Measurements from ENCODE around the gene ALG12.

ALG12 gene
- 19.3 to 33.5 reads per million in 2 donors for total RNA-seq

GRCh38 chr22:49917974-49918910, at the start of gene ALG12, which contains the start of gene CRELD2:
Gene ALG12, minus strand, starts transcription at chr22:49918438. Its CDS starts 4,673 bp downstream, at chr22:49913765.
Gene CRELD2, plus strand, starts transcription at chr22:49918634. Its CDS starts 136 bp downstream, at chr22:49918770.
- peak; percentile 95 for DNase-seq

GRCh38 chr22:49967706-49968208, 49.5 kb upstream of the ALG12 start:
- DNase-seq, result no peak

GRCh38 chr22:49966774-49967705, 48.8 kb upstream of the ALG12 start:
- no peak for DNase-seq

GRCh38 chr22:49966041-49966773, 48.0 kb upstream of the ALG12 start:
- DNase-seq, result no peak

- DNase-seq, result peak; percentile 6
Measured at GRCh38 chr22:49965091-49966040, 47.1 kb upstream of the ALG12 start.

- peak; percentile 13 for DNase-seq
Measured at GRCh38 chr22:49964136-49965090, 46.2 kb upstream of the ALG12 start.

- no peak for DNase-seq
Measured at GRCh38 chr22:49963647-49964026, 45.4 kb upstream of the ALG12 start.

GRCh38 chr22:49962751-49963646, 44.8 kb upstream of the ALG12 start:
- DNase-seq, result peak; percentile 18

- peak; percentile 82 for DNase-seq
Measured at GRCh38 chr22:49962012-49962750, 43.9 kb upstream of the ALG12 start.

- no peak for DNase-seq
Measured at GRCh38 chr22:49961601-49962011, 43.4 kb upstream of the ALG12 start.

GRCh38 chr22:49961005-49961600, 42.9 kb upstream of the ALG12 start:
- no peak for DNase-seq

GRCh38 chr22:49960159-49961004, 42.1 kb upstream of the ALG12 start, which contains the start of gene PIM3:
Gene PIM3, plus strand, starts transcription at chr22:49960772. Its CDS starts 176 bp downstream, at chr22:49960948.
- DNase-seq, result peak; percentile 80

- DNase-seq, result no peak
Measured at GRCh38 chr22:49959782-49960158, 41.5 kb upstream of the ALG12 start.

GRCh38 chr22:49958931-49959781, 40.9 kb upstream of the ALG12 start:
- no peak for DNase-seq

GRCh38 chr22:49958366-49958921, 40.2 kb upstream of the ALG12 start:
- no peak for DNase-seq

Data from T-helper 9 cell (primary cell).